Peyer's patch (tissue), 4 donors: ENCODE results near the gene CLDN9.
"Not testable (repeated sequence)": the region's sequence is repeated elsewhere in the genome, so short reads cannot be mapped to it uniquely, and the experiment has no call there.

Experiments used
- POLR2A ChIP-seq, 2 donors: fragments of 450-650 bp; IDR thresholded peaks; one replicate each; pipeline ENCODE4 v1.5.1; 2017; ENCODE audit warnings: antibody characterized with exemption in 2 of 2, mild to moderate bottlenecking in 2 of 2, moderate library complexity in 2 of 2
- TF ChIP-seq, protein P1 (sequence below), 6 experiments: fragments of 450-650 bp in 4 of 6; fragments of 200-600 bp in 2 of 6; sonication (generic) in 1 of 6; IDR thresholded peaks; one replicate each; pipeline ENCODE4 v1.5.1; 2017 to 2019; ENCODE audit warnings: antibody characterized with exemption in 6 of 6, mild to moderate bottlenecking in 3 of 6, moderate library complexity in 1 of 6

DNA sequence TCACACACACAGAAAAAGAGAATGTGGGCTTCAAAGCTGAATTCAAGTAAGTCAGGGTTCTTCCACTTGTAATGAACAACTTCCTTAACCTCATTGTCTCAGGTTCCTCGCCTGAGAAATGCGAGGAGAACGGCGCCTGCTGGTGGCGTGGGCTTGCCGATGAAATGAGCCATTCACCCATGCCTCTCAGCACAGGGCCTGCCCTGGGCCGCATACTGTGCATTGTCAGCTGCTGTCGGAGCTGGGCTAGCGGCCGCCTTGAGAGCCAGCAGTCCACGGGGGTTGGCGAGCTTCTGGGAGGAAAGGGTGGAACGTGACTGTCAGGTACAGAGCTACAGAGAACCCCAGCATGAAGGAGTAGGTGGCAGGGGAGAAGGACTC, 40.6 kb downstream of the CLDN9 start:
- TF ChIP-seq, protein P1, sequence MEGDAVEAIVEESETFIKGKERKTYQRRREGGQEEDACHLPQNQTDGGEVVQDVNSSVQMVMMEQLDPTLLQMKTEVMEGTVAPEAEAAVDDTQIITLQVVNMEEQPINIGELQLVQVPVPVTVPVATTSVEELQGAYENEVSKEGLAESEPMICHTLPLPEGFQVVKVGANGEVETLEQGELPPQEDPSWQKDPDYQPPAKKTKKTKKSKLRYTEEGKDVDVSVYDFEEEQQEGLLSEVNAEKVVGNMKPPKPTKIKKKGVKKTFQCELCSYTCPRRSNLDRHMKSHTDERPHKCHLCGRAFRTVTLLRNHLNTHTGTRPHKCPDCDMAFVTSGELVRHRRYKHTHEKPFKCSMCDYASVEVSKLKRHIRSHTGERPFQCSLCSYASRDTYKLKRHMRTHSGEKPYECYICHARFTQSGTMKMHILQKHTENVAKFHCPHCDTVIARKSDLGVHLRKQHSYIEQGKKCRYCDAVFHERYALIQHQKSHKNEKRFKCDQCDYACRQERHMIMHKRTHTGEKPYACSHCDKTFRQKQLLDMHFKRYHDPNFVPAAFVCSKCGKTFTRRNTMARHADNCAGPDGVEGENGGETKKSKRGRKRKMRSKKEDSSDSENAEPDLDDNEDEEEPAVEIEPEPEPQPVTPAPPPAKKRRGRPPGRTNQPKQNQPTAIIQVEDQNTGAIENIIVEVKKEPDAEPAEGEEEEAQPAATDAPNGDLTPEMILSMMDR (IDR thresholded peaks at IDR 0.05) = not testable (repeated sequence)
- not testable (repeated sequence) for TF ChIP-seq POLR2A (IDR thresholded peaks at IDR 0.05)
